GM12865 (cell line): ENCODE measurements around the gene CENPA.
A peak's percentile ranks its signal among the peaks of the same experiment; 100 is the strongest.
"Not testable (repeated sequence)": the region's sequence is repeated elsewhere in the genome, so short reads cannot be mapped to it uniquely, and the experiment has no call there.

Experiments used
- DNase-seq: peaks from one replicate; pipeline ENCODE4 v3.0.0; 2010; ENCODE audit warnings: low read depth
- H3K4me3 ChIP-seq: 2 replicates; pipeline ENCODE4 v1.5.1; 2011; ENCODE audit warnings: mild to moderate bottlenecking, low read depth, low read length, control low read depth
- CTCF ChIP-seq: IDR thresholded peaks from 2 replicates; pipeline ENCODE4 v1.5.1; 2011; ENCODE audit warnings: low read length, control low read depth, low read depth, inconsistent platforms; ENCODE audit not compliant: insufficient read depth; ENCODE audit errors: missing control alignments

The CENPA gene

GRCh38 chr2:26759845-26760244 is 26.0 kb upstream of the CENPA start:
- DNase-seq = no peak
- no peak overlapping the region for H3K4me3 ChIP-seq
- no peak for TF ChIP-seq CTCF

GRCh38 chr2:26760991-26761390 is 24.9 kb upstream of the CENPA start:
- not testable (repeated sequence) for H3K4me3 ChIP-seq, DNase-seq

- no peak overlapping the region for H3K4me3 ChIP-seq
- DNase-seq = no peak
- TF ChIP-seq CTCF = no peak
Measured at GRCh38 chr2:26763019-26763418, 22.8 kb upstream of the CENPA start.

- peak; percentile 89 for DNase-seq
- peak within 1 kb of the TSS; percentile 69 for H3K4me3 ChIP-seq
- no peak for TF ChIP-seq CTCF
Measured at GRCh38 chr2:26764078-26764887, 21.6 kb upstream of the CENPA start, which contains the start of gene SLC35F6. Gene SLC35F6 (plus strand): TSS chr2:26764284. CDS start chr2:26764350, 66 bp downstream.

GRCh38 chr2:26764906-26765305 is 20.9 kb upstream of the CENPA start:
- no peak for TF ChIP-seq CTCF
- peak overlapping the region; percentile 69 for H3K4me3 ChIP-seq
- no peak for DNase-seq

- TF ChIP-seq CTCF = no peak
- DNase-seq = no peak
- H3K4me3 ChIP-seq = peak overlapping the region; percentile 69
Measured at GRCh38 chr2:26765475-26766200, 20.2 kb upstream of the CENPA start.

GRCh38 chr2:26767129-26767528 is 18.7 kb upstream of the CENPA start:
- no peak overlapping the region for H3K4me3 ChIP-seq
- no peak for TF ChIP-seq CTCF
- no peak for DNase-seq
